HG03060 (cell line): Measurements from ENCODE around the gene ADAM15.

ENCODE experiments used
- ATAC-seq: cut with Tn5 transposase; IDR thresholded peaks from one replicate; pipeline ENCODE4 v1.9.1; 2021; ENCODE audit warnings: low read depth, moderate number of reproducible peaks; ENCODE audit not compliant: unreplicated experiment

ADAM15 gene

GRCh38 chr1:155011437-155012025, 39.6 kb upstream of the ADAM15 start:
- no peak for ATAC-seq

GRCh38 chr1:155012026-155012546, 39.0 kb upstream of the ADAM15 start:
- no peak for ATAC-seq

- ATAC-seq = no peak
These were observed 38.1 kb upstream of the ADAM15 start for GRCh38 chr1:155012776-155013602.

- no peak for ATAC-seq
These were observed 37.5 kb upstream of the ADAM15 start for GRCh38 chr1:155013632-155014031.

GRCh38 chr1:155014709-155015508, 36.2 kb upstream of the ADAM15 start:
- no peak for ATAC-seq

- no peak for ATAC-seq
These were observed 35.4 kb upstream of the ADAM15 start for GRCh38 chr1:155015527-155016230.

GRCh38 chr1:155016231-155016831, 34.8 kb upstream of the ADAM15 start:
- ATAC-seq = no peak

GRCh38 chr1:155017041-155017945, 33.8 kb upstream of the ADAM15 start:
- ATAC-seq = no peak

- ATAC-seq = no peak
These were observed 33.2 kb upstream of the ADAM15 start for GRCh38 chr1:155017946-155018316.

GRCh38 chr1:155018617-155019348, 32.3 kb upstream of the ADAM15 start:
- no peak for ATAC-seq

- no peak for ATAC-seq
These were observed 31.5 kb upstream of the ADAM15 start for GRCh38 chr1:155019377-155020245.

- no peak for ATAC-seq
These were observed 28.8 kb upstream of the ADAM15 start for GRCh38 chr1:155022136-155022926.

GRCh38 chr1:155022927-155023236, 28.2 kb upstream of the ADAM15 start:
- no peak for ATAC-seq

- ATAC-seq = no peak
These were observed 27.5 kb upstream of the ADAM15 start for GRCh38 chr1:155023627-155024026.

- no peak for ATAC-seq
These were observed 26.8 kb upstream of the ADAM15 start for GRCh38 chr1:155024315-155024714.

- ATAC-seq = no peak
These were observed 25.0 kb upstream of the ADAM15 start for GRCh38 chr1:155026154-155026553.

- no peak for ATAC-seq
These were observed 24.5 kb upstream of the ADAM15 start for GRCh38 chr1:155026588-155026987.
